NCI-H526 treated with DMSO at 0.1 percent for 48 hours (cell line): ENCODE results near the gene ANO1.
"Not testable (repeated sequence)": the region's sequence is repeated elsewhere in the genome, so short reads cannot be mapped to it uniquely, and the experiment has no call there.

ENCODE experiments used
- DNase-seq: peaks from one replicate; lab custom pipeline; 2025; lab: John Stamatoyannopoulos, UW

Gene ANO1

DNA sequence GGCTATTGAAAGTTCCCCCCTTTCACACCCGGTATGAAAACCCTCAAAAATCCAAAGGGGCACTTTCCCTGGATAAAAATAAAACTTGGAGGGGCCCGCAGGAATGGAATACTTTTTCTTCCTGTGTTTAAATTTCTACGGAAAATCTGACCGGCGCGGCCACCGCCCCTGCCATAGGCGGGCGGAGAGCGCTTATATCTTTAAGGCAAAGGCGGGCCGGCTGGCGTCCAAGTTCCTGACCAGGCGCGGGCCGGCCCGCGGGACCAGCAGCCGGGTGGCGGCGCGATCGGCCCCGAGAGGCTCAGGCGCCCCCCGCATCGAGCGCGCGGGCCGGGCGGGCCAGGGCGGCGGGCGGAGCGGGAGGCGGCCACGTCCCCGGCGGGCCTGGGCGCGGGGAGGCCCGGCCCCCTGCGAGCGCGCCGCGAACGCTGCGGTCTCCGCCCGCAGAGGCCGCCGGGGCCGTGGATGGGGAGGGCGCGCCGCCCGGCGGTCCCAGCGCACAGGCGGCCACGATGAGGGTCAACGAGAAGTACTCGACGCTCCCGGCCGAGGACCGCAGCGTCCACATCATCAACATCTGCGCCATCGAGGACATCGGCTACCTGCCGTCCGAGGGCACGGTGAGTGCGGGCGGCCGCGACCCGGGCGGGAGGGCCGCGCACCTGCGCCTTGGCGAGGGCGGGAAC, at the start of gene ANO1:
Gene ANO1, plus strand, starts transcription at position 223 of the 686 bp plus-strand sequence. Its CDS starts 290 bp downstream, at position 513.
- DNase-seq, result no peak

DNA sequence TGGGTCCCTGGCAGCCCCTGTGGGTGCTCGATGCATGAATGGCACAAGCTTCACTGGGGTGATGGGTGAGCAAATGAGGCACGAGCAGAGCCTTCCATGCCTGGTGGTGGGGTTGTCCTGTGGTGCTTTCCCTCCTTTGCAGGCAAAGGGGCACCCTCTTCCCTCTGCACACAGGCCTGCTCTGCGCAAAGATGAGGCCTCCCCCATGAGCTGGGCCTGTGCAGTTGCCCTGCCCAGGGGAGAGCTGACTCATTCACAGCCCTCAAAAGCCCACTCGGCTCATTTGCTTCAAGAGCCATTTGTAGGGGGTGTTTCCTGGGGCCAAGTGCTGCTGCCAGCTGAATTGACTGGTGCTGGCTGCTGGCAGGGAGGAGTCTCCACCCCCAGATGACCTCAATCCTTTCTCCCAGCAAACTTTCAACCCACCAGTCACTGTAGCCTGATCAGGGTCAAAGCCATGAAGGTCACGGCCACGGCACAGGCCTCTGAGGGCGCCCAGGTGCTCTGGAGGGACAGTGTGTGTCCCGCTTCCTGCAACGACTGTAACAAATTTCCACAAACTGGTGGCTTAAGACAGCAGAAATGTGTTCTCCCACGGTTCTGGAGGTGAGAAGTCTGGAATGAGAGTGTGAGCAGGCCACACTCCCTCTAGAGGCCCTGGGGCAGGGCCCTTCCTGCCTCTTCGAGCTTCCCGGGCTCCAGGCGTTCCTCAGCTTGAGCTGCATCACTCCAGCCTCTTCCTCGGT, 48.8 kb upstream of the ANO1 start:
- DNase-seq, result no peak

DNA sequence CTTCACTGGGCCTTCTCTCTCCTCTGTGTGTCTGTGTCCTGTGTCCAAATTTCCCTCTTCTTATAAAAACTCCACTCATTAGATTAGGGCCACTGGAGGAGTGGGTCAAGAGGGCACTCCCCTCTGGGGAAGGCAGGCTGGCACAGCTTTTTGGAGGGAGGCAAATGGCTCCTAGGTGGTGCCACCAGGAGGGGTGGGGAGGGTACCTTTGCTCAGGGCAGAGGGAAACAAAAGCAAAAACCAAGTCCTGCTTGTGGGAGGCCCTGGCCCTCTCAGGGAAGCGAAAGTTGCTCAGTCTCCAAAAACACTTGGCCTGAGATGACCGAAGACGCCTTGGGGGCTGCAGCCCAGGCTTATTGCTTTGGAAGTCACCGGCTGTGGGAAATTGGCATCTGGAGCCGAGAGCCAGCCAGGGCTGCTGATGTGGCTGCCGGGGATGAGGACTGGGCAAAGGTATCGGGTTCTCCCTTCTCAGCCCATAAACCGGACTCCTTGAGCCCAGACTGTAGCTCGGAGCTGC, 48.2 kb upstream of the ANO1 start:
- no peak for DNase-seq

DNA sequence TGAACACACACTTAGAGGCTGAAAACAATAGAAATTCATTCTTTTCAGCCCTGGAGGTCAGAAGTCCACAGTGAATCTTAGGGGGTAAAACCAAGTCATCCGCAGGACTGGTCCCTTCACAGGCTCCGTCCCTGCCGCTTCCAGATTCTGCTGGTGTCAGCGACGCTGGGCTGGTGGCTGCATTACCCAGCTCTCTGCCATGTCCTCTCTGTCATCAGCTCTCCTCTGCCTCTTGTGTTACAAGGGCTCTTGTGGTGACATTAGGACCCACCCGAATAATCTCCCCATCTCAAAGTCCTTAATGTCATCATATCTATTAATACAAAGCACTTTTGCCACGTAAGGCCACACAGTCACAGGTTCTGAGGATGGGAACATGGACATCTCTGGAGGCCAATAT, 47.7 kb upstream of the ANO1 start:
- no peak for DNase-seq

DNA sequence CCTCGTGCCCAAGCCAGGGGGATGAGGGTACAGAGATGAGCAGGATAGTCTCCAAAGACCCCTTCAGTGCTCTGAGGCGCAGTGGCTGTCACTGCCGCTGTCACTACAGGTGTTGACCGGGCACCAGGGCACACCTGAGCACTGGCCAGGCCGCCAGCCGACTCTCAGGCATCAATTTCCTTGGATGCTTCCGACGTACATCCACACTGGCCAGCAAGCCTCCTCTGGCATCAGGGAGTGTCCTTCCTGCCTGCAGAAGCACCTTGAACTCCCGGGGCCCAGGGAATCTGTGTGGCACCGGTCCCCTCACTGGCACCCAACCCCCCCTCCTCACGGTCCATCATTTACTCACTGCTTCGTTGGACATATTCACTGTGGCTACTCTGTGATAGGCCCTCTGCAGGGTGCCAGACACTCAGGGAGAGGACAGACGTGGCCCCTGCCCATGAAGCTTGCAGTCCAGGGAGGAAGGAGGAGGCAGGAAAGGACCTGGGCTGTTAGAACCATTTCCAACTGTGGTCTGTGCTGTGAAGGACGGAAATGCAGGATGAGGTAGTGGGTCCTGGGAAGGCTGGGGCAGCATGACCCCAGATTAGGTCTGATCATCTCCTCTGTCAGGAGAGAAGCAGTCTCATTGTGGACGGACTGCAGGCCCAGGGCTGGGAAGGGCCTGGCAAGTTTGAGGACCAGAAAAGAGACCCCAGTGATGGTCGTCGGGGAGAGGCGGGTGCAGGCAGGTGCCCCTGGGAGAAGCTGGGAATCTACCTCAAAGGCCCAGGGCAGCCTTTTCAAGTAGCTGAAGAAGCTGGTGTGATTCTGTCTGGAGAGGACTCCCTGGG, 46.3 kb upstream of the ANO1 start:
- DNase-seq, result no peak

DNA sequence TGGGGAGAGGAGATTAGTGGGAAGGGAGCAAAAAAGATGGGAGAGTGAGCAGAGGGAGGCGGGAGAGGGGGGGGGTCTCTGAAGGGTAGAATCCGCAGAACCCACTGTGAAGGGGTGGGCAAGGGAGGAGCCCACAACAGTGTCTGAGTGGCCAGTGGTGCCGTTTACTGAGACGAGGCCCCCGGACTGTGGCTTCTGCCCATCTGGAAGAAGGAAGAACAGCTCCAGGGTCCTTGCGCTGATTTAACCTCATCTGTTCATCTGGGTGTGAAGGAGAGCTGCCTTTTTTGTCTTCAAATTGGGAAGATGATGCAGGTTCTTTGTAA, 45.7 kb upstream of the ANO1 start:
- no peak for DNase-seq

DNA sequence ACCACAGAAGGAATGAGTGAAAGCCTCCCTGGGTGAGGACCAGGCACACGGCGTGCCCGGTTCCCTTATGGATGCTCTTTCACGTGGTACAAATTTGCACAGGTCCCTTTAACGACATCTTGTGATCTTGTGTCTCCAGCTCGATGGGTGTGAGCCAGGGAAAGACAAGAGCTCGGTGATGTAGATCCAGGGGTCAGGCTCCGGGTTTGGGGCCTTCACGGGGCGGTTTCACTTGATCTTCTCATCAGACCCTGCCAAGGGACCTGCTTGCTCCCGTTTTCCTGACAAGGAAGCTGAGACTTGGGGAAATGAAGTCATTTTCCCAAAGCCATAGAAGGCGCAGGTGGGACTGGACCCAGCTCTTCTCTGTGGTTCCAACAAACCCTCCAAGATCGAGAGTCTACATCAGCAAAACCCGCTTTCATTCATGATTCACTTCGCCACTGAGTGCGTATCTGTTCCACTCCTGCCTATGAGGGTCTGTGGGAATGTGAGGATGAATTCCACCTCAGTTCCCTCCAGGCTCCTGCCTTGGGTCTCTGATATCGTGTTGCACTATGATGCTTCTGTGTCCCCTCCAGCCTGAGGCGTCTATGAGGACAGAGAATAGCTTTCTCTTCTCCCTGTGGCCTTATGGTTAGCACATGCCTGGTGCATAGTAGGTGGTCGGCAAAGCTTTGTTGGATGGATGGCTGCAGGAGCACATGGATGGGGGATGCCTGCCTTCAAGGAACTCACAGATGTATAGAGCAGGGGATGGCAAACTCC, 45.0 kb upstream of the ANO1 start:
- DNase-seq, result no peak

DNA sequence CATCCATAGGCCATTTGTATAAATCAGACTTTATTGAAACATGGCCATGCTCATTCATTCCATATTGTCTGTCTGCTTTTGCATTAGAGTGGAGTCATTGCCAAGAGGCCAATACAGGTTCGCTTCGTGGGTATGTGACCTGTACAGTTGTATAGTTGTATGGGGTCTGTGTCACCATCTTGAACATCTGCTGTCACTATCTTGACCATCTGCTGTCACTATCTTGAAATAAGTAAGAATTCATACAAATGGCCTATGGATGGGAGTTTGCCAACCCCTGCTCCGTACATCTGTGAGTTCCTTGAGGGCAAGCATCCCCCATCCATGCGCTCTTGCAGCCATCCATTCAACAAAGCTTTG, 44.4 kb upstream of the ANO1 start:
- no peak for DNase-seq

DNA sequence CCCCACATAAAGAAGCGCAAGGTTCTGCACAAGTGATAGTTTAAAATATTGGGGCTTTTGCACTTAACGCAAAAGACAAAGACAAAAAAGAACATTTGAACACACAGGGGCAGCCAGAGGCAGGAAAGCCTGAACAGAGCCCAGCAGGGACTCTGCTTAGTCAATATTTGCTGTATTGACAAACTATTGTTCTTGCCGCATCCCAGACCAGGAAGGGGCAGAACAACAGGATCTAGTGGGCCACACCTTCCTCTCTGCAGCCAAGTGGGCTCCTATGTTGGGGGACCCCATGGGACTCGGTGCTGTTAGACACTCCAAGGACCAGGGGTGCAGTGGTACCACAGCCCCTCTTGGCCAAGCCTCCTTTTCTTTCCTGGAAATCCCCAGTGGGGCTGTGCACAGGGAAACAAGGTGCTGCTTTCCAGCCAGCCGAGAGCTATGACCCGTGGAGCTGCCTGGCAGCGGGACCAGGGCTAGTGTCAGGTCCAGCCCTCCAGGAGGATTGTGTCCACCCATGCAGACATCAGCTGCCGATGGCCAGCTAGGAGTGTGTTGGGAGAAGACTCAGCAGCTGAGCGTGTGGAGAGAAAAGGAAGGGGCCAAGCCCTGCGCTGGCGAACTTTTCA, 43.3 kb upstream of the ANO1 start:
- DNase-seq, result no peak

DNA sequence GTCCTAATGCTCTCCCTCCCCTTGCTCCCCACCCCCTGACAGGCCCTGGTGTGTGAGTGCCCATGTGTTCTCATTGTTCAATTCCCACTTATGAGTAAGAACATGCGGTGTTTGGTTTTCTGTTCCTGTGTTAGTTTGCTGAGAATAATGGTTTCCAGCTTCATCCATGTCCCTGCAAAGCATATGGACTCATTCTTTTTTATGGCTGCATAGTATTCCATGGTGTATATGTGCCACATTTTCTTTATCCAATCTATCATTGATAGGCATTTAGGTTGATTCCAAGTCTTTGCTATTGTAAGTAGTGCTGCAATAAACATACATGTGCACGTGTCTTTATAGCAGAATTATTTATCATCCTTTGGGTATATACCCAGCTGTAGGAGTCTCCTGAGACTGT, 42.5 kb upstream of the ANO1 start:
- not testable (repeated sequence) for DNase-seq

DNA sequence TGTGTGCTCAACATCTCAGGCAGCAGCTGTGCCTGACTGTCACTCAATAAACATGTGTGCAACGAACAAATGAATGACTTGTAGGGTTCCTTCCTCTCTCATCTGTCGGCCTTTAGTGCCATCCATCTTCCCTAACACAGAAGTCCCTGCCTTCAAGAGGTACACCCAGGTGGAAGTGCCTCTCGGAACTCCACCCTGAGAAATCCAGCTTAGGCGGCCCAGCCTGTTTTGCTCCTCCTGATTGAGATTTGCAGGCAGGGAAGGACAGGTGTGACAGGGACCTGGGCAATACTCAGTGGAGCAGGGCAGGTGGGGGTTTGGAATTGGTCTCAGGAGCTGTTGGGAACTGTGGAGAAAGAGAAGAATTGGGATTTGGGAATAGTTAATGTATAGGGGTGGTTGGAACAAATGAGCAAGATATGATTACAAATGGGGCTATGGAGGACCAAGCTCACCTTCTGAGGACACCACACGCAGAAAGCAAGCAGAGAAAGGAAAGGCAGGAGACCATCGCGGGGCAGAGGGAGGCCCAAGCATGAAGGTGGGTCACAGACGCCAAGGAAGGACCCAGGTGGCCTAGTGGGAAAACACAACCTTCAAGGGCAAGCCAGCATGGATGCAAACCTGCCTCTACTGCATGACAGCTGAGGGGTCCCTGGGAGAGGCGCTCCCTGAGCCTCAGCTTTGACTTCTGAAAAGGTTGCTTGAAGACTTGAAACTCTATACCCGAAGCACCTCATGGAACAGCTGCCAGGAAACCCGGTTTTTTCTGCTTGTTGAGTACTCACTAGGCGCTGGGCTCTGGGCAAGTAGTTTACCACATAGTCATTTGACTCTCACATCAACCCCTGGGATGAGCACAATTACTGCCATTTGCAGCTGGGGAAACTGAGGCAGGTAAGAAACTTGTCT, 40.9 kb upstream of the ANO1 start:
- DNase-seq, result no peak

DNA sequence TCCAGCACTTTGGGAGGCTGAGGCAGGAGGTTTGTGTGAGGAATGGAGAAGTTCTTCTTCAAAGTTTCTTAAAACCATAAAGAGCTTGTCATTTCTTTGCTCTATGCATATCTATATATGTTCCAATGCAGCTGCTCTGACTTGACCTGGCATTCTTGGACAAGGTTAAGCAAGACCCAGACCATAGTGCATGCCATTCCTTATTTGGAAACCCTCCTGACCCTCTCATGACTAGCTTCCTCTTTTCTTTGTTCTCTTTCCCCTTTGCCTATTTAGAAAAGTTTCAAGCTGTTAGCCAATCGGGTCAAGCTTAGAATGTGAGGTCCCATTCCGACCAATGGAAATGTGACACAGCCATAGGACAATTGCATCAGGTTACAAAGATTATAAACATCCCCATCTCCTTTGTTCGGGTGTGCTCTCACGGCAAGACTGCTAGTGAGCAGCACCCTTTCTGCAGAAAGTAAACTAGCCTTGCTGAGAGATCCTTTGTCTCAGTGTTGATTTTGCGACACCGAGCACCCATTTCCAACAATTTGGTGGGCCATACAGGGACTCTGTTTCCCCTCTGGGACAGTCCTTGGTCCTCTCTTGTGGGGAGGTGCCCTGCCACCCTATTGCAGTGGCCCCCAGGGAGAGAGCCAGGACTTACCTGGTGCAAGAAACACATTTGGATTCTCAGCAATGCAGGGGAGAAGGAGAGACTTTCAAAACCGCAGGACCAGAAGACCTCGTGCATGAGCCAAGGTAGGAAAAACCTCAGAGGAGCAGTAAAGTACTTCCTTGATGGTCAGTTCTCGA, 39.9 kb upstream of the ANO1 start:
- no peak for DNase-seq

DNA sequence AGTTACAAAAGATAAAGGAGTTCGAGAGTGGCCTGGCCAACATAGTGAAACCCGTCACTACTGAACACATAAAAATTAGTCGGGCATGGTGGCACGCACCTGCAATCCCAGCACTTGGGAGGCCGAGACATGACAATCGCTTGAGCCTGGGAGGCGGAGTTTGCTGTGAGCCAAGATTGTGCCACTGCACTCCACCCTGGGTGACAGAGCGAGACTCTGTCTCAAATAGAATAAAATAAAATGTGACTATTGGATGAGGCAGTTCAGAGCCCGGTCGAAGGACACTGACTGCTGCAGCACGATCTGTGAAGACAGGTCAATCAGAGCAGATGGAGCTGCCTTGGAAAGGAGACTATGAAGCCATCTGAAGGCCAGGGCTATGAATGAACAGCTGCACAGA, 37.7 kb upstream of the ANO1 start:
- DNase-seq, result no peak

DNA sequence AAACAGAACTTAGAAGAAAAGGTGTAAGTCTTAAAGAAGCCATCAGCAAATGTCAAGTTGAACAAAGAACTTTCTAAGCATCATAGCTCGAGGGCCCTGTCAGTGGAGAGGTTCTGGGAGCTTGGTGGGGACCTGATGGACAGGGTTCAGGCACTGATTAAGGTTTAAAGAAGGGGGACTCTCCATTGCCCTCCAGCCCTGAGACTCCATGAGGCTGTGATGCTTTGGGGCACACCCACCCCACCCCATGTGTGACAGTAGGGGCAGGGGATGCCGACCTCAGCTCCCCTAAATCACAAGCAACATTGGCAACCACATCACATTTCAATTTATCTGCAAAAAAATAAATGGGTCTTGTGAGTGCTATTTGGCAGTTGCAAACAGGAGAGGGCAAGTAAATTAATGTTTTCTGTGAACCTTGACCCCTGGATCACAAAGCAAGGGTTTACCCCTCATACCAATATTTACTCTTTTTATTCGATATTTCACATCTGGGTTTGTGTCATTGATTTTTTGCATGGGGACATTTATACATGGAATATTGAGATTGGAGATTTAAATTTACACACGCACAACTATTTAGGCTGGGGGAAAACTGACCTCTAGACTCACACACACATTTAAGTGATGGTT, 37.1 kb upstream of the ANO1 start:
- no peak for DNase-seq

DNA sequence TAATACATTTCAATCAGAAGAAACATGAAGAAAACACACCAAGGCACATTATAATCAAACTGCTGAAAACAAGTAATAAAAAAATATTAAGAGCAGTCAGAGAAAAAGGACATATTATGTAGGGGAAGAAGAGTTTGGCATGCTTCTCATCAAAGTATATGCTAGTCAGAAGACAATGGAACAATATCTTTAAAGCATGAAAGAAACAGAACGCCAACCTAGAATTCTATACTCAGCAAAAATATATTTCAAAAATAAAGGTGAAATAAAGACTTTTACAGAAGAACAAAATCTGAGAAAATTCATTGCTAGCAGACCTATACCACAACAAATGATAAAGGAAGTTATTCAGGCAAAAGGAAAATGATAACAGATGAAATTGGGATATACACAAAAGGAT, 34.6 kb upstream of the ANO1 start:
- DNase-seq, result no peak

DNA sequence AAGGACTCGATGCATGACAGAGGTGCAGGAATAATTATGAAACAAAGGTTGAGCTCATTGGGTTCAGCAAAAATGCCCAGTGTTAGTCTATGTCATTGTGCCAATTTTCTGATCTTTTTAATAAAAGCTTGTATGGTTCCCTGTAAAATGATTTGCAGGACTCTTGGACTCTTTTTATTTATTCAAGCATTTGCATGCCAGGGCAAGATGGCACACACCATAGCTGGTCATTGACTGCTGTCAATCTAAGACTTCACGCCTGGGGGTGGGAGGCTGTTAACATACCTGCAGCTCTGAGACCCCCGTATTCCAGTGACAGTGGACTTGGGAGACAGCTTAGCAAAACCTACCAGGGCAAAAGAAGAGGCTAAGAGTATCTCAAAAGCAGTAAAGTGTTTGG, 32.0 kb upstream of the ANO1 start:
- no peak for DNase-seq

DNA sequence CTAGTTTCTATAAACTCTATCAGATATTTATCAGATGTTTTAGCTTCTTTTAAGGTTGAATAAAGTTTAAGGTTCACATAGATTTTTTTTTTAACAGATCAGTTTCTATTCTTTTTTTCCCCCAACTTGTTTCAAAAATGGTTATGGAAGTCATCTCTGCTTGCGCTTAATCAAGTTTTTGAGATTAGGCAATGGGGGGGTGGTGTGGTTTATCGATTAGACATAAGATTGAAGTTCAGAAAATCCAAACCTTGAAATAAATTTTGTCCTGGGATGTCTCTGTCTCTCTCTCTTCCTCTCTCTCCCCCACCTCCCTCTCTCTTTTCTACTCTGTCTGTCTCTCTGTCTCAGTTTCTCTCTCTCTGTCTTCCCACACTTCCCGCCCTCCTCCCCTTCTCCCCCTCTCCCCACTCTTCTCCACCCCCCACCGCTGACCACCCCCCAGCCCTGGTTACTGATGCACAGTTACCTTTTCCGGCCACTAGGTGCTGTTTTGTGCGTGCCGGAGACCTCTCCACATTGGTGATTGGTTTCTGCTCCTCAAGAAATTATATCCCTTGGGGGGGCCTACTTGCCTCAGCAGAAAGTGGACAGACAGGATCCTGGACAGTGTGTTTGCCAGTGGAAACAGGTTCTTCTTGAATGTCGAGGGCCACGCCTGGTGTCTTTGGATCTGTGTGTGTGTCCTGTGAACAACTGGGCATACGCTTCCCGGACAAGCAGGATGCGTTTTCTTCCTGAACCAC, 29.7 kb upstream of the ANO1 start:
- DNase-seq, result no peak

DNA sequence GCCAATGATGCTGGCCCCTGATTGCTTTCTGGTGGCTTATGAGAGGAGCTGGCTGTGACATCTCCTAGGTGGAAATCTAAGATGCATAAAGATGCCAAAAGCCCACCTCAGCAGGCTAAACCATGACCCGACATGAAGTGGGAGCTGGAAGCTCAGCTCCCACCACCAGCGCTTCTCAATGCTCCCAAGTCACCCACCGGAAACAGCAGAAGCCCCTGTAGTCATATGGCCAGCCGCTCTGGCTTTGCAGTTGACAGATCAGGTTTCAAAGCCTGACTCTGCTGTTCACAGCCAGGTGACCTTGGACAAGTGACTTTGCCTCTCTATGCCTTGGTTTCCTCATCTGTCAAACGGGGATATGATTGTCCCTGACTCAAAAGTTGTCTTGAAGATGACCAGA, 29.1 kb upstream of the ANO1 start:
- no peak for DNase-seq

DNA sequence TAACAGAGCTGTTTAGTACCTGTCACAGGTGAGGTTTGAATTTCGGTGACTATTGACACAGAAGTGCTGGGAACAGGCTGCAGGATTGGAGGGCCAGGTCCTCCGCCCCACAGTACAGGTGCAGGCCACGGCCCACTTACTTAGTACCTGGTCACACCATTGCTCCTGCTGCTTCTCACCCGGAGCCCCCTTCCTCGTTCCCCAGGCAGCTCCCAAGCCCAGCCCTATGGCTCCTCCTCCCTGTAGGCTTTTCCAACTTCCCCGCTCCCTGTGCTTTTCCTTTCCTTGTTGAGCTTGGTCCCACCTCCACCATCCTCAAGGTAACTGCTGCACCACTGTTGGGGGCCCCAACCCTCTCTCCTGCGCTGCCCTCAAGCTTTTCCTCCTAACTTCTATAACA, 27.9 kb upstream of the ANO1 start:
- DNase-seq, result no peak
